IMR-90 (cell line): Measurements from ENCODE around the gene ACOT12. TPM values are rescaled to one million over a fixed set of nuclear protein-coding genes. Genes with fewer than 3 reads are reported as not detected.
A peak's percentile ranks its signal among the peaks of the same experiment; 100 is the strongest.

Experiments
- ATAC-seq: fragments of 200-7000 bp; cut with Tn5 transposase; 2 replicates; pipeline ENCODE4 v1.9.1; 2020; ENCODE audit warnings: low read depth, mild to moderate bottlenecking, moderate library complexity
- BruUV-seq: library from RNA; stranded (reverse); fragments of 400-500 nt; replicated peaks from 2 replicates; lab custom pipeline; 2021; lab: Mats Ljungman, UMichigan
- CTCF ChIA-PET: fragments of 300-600 bp; formaldehyde crosslinking; extraction: SDS; loops from one replicate; lab custom pipeline; 2021; ENCODE audit warnings: antibody characterized with exemption; lab: Yijun Ruan, JAX
- POLR2A ChIA-PET: fragments of 300-600 bp; sonication (Branson Sonifier 250); formaldehyde crosslinking; loops from one replicate; lab custom pipeline; 2022; ENCODE audit warnings: antibody characterized with exemption; ENCODE audit not compliant: unreplicated experiment; lab: Charles Lee
- DNase-seq: peaks from one replicate; pipeline ENCODE4 v3.0.0; 2013
- H2AFZ ChIP-seq: replicated peaks from 2 replicates; pipeline ENCODE3; 2013; ENCODE audit warnings: low read length, mild to moderate bottlenecking; ENCODE audit not compliant: poor library complexity
- H2AK5ac ChIP-seq: 2 replicates; pipeline ENCODE4 v1.6.1; 2013; ENCODE audit warnings: low read depth, low read length, inconsistent platforms
- H2AK9ac ChIP-seq: replicated peaks from 2 replicates; pipeline ENCODE3; 2013; ENCODE audit warnings: mild to moderate bottlenecking, low read depth, low read length, moderate library complexity; ENCODE audit not compliant: poor library complexity
- H2BK120ac ChIP-seq: 2 replicates; pipeline ENCODE4 v1.6.1; 2013; ENCODE audit warnings: low read depth, low read length, inconsistent platforms
- H2BK15ac ChIP-seq: 3 replicates; pipeline ENCODE4 v1.6.1; 2013; ENCODE audit warnings: low read depth, low read length, inconsistent platforms
- H2BK20ac ChIP-seq: 2 replicates; pipeline ENCODE4 v1.6.1; 2013; ENCODE audit warnings: low read depth, mild to moderate bottlenecking, inconsistent platforms, low read length, moderate library complexity
- H2BK5ac ChIP-seq: 2 replicates; pipeline ENCODE4 v1.6.1; 2013; ENCODE audit warnings: mild to moderate bottlenecking, low read depth, low read length, inconsistent platforms; ENCODE audit not compliant: poor library complexity, severe bottlenecking
- H3K14ac ChIP-seq: replicated peaks from 2 replicates; pipeline ENCODE4 v1.6.1; 2013; ENCODE audit warnings: low read depth, low read length, inconsistent platforms
- H3K18ac ChIP-seq: 2 replicates; pipeline ENCODE4 v1.6.1; 2013; ENCODE audit warnings: low read depth, low read length, control low read depth
- H3K23ac ChIP-seq: 2 replicates; pipeline ENCODE4 v1.6.1; 2013; ENCODE audit warnings: low read depth, low read length, inconsistent platforms
- H3K27ac ChIP-seq: 2 replicates; pipeline ENCODE4 v1.5.1; 2013; ENCODE audit warnings: mild to moderate bottlenecking, control low read depth, low read length; ENCODE audit not compliant: insufficient read depth
- H3K27me3 ChIP-seq: 2 replicates; pipeline ENCODE4 v1.6.1; 2013; ENCODE audit warnings: low read length; ENCODE audit not compliant: control insufficient read depth, insufficient read depth
- H3K36me3 ChIP-seq: 2 replicates; pipeline ENCODE4 v1.6.1; 2013; ENCODE audit warnings: low read length, mixed read lengths; ENCODE audit not compliant: control insufficient read depth, insufficient read depth
- H3K4ac ChIP-seq: 2 replicates; pipeline ENCODE4 v1.6.1; 2013; ENCODE audit warnings: low read depth, low read length, inconsistent platforms
- H3K4me1 ChIP-seq: 2 replicates; pipeline ENCODE4 v1.6.1; 2013; ENCODE audit warnings: low read length, mixed read lengths; ENCODE audit not compliant: control insufficient read depth, insufficient read depth
- H3K4me2 ChIP-seq: 2 replicates; pipeline ENCODE4 v1.6.1; 2013; ENCODE audit warnings: low read depth, mild to moderate bottlenecking, control low read depth, low read length, moderate library complexity
- H3K4me3 ChIP-seq: 2 replicates; pipeline ENCODE4 v1.5.1; 2013; ENCODE audit warnings: low read depth, mild to moderate bottlenecking, control low read depth, low read length, moderate library complexity; ENCODE audit not compliant: insufficient read depth
- H3K56ac ChIP-seq: 2 replicates; pipeline ENCODE4 v1.6.1; 2013; ENCODE audit warnings: low read length, inconsistent platforms; ENCODE audit not compliant: insufficient read depth; ENCODE audit errors: extremely low read depth
- H3K79me1 ChIP-seq, 2 experiments: 2 replicates each; pipeline ENCODE4 v1.6.1; 2013; ENCODE audit warnings: low read length in 2 of 2, inconsistent platforms in 1 of 2, low read depth in 1 of 2
- H3K9ac ChIP-seq: 2 replicates; pipeline ENCODE4 v1.6.1; 2013; ENCODE audit warnings: low read depth, low read length, control low read depth
- H3K9me1 ChIP-seq: 2 replicates; pipeline ENCODE4 v1.6.1; 2013; ENCODE audit warnings: low read length, inconsistent platforms; ENCODE audit not compliant: insufficient read depth
- H3K9me3 ChIP-seq: 2 replicates; pipeline ENCODE4 v1.6.1; 2013; ENCODE audit warnings: low read length; ENCODE audit not compliant: control insufficient read depth, insufficient read depth
- H4K20me1 ChIP-seq: 2 replicates; pipeline ENCODE4 v1.6.1; 2013; ENCODE audit warnings: low read length, inconsistent platforms; ENCODE audit not compliant: insufficient read depth
- H4K5ac ChIP-seq: 2 replicates; pipeline ENCODE4 v1.6.1; 2013; ENCODE audit warnings: mild to moderate bottlenecking, low read depth, low read length, control low read depth
- H4K8ac ChIP-seq, 2 experiments: 2 replicates each; pipeline ENCODE4 v1.6.1; 2013; ENCODE audit warnings: low read depth in 2 of 2, low read length in 2 of 2, control low read depth in 1 of 2, inconsistent platforms in 1 of 2
- H4K91ac ChIP-seq: 2 replicates; pipeline ENCODE4 v1.6.1; 2013; ENCODE audit warnings: low read depth, low read length, inconsistent platforms; ENCODE audit not compliant: insufficient read depth
- BHLHE40 ChIP-seq: fragments of 150-350 bp; IDR thresholded peaks from 2 replicates; pipeline ENCODE4 v1.6.1; 2016; ENCODE audit warnings: mild to moderate bottlenecking, low read depth, low read length
- ELK1 ChIP-seq: fragments of 150-350 bp; IDR thresholded peaks from 2 replicates; pipeline ENCODE4 v1.6.1; 2016; ENCODE audit warnings: low read depth, mild to moderate bottlenecking, low read length, moderate library complexity, borderline replicate concordance
- NFE2L2 ChIP-seq: fragments of 150-350 bp; IDR thresholded peaks from 2 replicates; pipeline ENCODE4 v1.6.1; 2016; ENCODE audit warnings: low read depth, mild to moderate bottlenecking, low read length
- POLR2A ChIP-seq: IDR thresholded peaks from 2 replicates; pipeline ENCODE4 v1.6.1; 2012; ENCODE audit warnings: mild to moderate bottlenecking, low read depth, low read length
- USF2 ChIP-seq: fragments of 150-350 bp; IDR thresholded peaks from 2 replicates; pipeline ENCODE4 v1.6.1; 2017; ENCODE audit warnings: mild to moderate bottlenecking, antibody characterized with exemption, low read length, low read depth
- WGBS, 2 experiments: methylation state at CpG; one replicate each; pipeline versions ENCODE4 v1.1.5 to v1.1.7; 2013; ENCODE audit warnings: missing lambda C conversion rate in 2 of 2; ENCODE audit not compliant: insufficient read length in 1 of 2; ENCODE audit errors: extremely low coverage in 2 of 2; 5-methylcytosine and 5-hydroxymethylcytosine counted together
- dilution Hi-C: fragments of 300-500 bp; cut with HindIII; formaldehyde crosslinking; loops from one replicate; pipeline ENCODE4 v1.14.3; 2018; ENCODE audit warnings: low sequenced_read_pairs; ENCODE audit not compliant: unreplicated experiment
- in situ Hi-C: fragments of 300-500 bp; cut with MboI; formaldehyde crosslinking; loops from 3 replicates; pipeline ENCODE4 v1.14.3; 2019; ENCODE audit warnings: low sequenced_read_pairs, inconsistent platforms, mixed read lengths
- intact Hi-C: fragments of 100-400 bp; cut with micrococcal nuclease; formaldehyde crosslinking; loops from 2 replicates; pipeline ENCODE4 v1.10.0; 2022
- polyA plus RNA-seq, 3 experiments: library from polyadenylated mRNA; depleted of rRNA; stranded (reverse); fragments of >200 nt; gene quantifications; 2 replicates each; pipeline ENCODE4 v1.2.3, GENCODE V29; 2012; ENCODE audit warnings: low replicate concordance in 1 of 3
- total RNA-seq: library from RNA; depleted of rRNA; stranded (reverse); fragments of >200 nt; gene quantifications from 2 replicates; pipeline ENCODE4 v1.2.3, GENCODE V29; 2012
- TF ChIP-seq, protein P1 (sequence below): conservative IDR thresholded peaks from 2 replicates; pipeline ENCODE4 v1.5.1; 2012; ENCODE audit warnings: mild to moderate bottlenecking, low read depth, low read length, improper control_type of control experiment

ACOT12 gene
- total and polyA plus RNA-seq, 2 of the 4 experiments (the other 2 are of a cell fraction), result not detected

- ChIA-PET POLR2A (no interaction called here), CTCF (interaction anchor here (0.8 to 1.2 kb wide), 2 partner anchors 12 to 17 kb away, joined by 3 to 4 read pairs; no protein-coding TSS in a partner anchor)
- Histone ChIP-seq H3K4ac (no peak overlapping the region), H3K27ac (no peak overlapping the region), H3K18ac (no peak overlapping the region), H3K9me1 (no peaks in the 10 kb centered on the region), H3K23ac (no peak overlapping the region), H2BK20ac (no peak overlapping the region), H3K4me1 (peaks cover 8% of the 10 kb centered on the region), H2AK5ac (no peak overlapping the region), H3K14ac (no peak overlapping the region), H3K9me3 (no peaks in the 10 kb centered on the region), H2BK15ac (no peak overlapping the region), H3K27me3 (no peaks in the 10 kb centered on the region), H2BK5ac (no peak overlapping the region), H4K20me1 (no peaks in the 10 kb centered on the region), H2AK9ac (no peak overlapping the region), H3K79me1 (no peaks in the 10 kb centered on the region), H2BK120ac (no peak overlapping the region), H4K8ac (no peak overlapping the region), H4K91ac (no peak overlapping the region), H2AFZ (no peak overlapping the region), H3K4me3 (no peak overlapping the region), H4K5ac (no peak overlapping the region), H3K9ac (no peak overlapping the region), H3K36me3 (no peaks in the 10 kb centered on the region), H3K4me2 (no peak overlapping the region), H3K56ac (no peak overlapping the region)
- WGBS, 2 experiments, result no CpG with 5 or more reads among the region's 3 CpGs
- in situ Hi-C loops (loop anchor here (10.0 kb wide), 1 partner anchor 426 kb away; no protein-coding TSS in a partner anchor), intact Hi-C loops (loop anchor here (5.0 kb wide), 1 partner anchor 409 kb away; no protein-coding TSS in a partner anchor), dilution Hi-C loops (no loop called here)
- ATAC-seq, result 0 out of 2 replicates have a peak, but pooled peaks have one; percentile 8
- DNase-seq, result peak; percentile 33
- no peak for TF ChIP-seq USF2
- TF ChIP-seq ELK1, result no peak
- no peak for TF ChIP-seq POLR2A
- TF ChIP-seq, protein P1, sequence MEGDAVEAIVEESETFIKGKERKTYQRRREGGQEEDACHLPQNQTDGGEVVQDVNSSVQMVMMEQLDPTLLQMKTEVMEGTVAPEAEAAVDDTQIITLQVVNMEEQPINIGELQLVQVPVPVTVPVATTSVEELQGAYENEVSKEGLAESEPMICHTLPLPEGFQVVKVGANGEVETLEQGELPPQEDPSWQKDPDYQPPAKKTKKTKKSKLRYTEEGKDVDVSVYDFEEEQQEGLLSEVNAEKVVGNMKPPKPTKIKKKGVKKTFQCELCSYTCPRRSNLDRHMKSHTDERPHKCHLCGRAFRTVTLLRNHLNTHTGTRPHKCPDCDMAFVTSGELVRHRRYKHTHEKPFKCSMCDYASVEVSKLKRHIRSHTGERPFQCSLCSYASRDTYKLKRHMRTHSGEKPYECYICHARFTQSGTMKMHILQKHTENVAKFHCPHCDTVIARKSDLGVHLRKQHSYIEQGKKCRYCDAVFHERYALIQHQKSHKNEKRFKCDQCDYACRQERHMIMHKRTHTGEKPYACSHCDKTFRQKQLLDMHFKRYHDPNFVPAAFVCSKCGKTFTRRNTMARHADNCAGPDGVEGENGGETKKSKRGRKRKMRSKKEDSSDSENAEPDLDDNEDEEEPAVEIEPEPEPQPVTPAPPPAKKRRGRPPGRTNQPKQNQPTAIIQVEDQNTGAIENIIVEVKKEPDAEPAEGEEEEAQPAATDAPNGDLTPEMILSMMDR, result no peak
- no peak for TF ChIP-seq NFE2L2
- TF ChIP-seq BHLHE40, result no peak
- no TSS peak for BruUV-seq
Observed at GRCh38 chr5:81428446-81428845, 34.5 kb upstream of the ACOT12 start.
